Measurements from ENCODE around the gene VIPR2.

Gene VIPR2

DNA sequence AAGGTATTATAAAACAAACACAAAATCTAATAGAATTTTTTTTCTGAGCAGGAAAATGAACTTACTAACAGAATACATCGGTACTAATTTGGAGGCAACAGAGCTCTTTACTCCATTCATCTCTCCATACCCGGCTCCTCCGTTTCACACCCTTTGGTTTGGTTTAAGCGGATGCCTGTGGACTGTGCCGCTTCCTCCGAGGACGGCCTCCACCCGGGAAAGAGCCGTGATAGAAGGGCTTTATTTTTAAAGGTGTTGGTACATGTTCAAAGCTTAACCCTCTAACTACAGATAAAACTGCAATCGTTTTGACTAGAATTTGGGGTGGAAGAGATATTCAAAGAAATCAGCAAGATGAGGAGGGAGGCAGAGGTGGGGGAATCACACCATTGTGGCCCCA, 1.9 kb downstream of the VIPR2 start:
- Histone ChIP-seq H3K27me3 (ENCODE audit: control insufficient read depth, insufficient read depth, low read length) (peaks cover 28% of the 10 kb centered on the region), H3K4me1 (ENCODE audit: control insufficient read depth, insufficient read depth, low read length) (no peaks in the 10 kb centered on the region), H3K4me3 (ENCODE audit: low read length) (no peak overlapping the region), H3K9me3 (ENCODE audit: control insufficient read depth, low read length) (no peaks in the 10 kb centered on the region), H3K9ac (ENCODE audit: low read length) (no peak overlapping the region), H3K36me3 (ENCODE audit: control insufficient read depth, insufficient read depth, low read length) (no peaks in the 10 kb centered on the region)

GRCh38 chr7:159142199-159142598, 2.5 kb downstream of the VIPR2 start:
- Histone ChIP-seq H3K4me1 (ENCODE audit: control insufficient read depth, insufficient read depth, low read length) (no peaks in the 10 kb centered on the region), H3K4me3 (ENCODE audit: low read length) (no peak overlapping the region), H3K9ac (ENCODE audit: low read length) (no peak overlapping the region), H3K27me3 (ENCODE audit: control insufficient read depth, insufficient read depth, low read length) (peaks cover 28% of the 10 kb centered on the region), H3K9me3 (ENCODE audit: control insufficient read depth, low read length) (no peaks in the 10 kb centered on the region), H3K36me3 (ENCODE audit: control insufficient read depth, insufficient read depth, low read length) (no peaks in the 10 kb centered on the region)

- peaks cover 28% of the 10 kb centered on the region for H3K27me3 ChIP-seq (ENCODE audit: control insufficient read depth, insufficient read depth, low read length)
- H3K36me3 ChIP-seq (ENCODE audit: control insufficient read depth, insufficient read depth, low read length): no peaks in the 10 kb centered on the region
- no peak overlapping the region for H3K4me3 ChIP-seq (ENCODE audit: low read length)
- H3K4me1 ChIP-seq (ENCODE audit: control insufficient read depth, insufficient read depth, low read length): no peaks in the 10 kb centered on the region
- H3K9me3 ChIP-seq (ENCODE audit: control insufficient read depth, low read length): no peaks in the 10 kb centered on the region
- H3K9ac ChIP-seq (ENCODE audit: low read length): no peak overlapping the region
Measured at GRCh38 chr7:159141660-159142059, 3.0 kb downstream of the VIPR2 start.

GRCh38 chr7:159141167-159141566, 3.5 kb downstream of the VIPR2 start:
- H3K9me3 ChIP-seq (ENCODE audit: control insufficient read depth, low read length): no peaks in the 10 kb centered on the region
- no peaks in the 10 kb centered on the region for H3K4me1 ChIP-seq (ENCODE audit: control insufficient read depth, insufficient read depth, low read length)
- H3K9ac ChIP-seq (ENCODE audit: low read length): no peak overlapping the region
- no peaks in the 10 kb centered on the region for H3K36me3 ChIP-seq (ENCODE audit: control insufficient read depth, insufficient read depth, low read length)
- H3K4me3 ChIP-seq (ENCODE audit: low read length): no peak overlapping the region
- peaks cover 28% of the 10 kb centered on the region for H3K27me3 ChIP-seq (ENCODE audit: control insufficient read depth, insufficient read depth, low read length)

GRCh38 chr7:159140170-159140910, 4.3 kb downstream of the VIPR2 start:
- H3K9ac ChIP-seq (ENCODE audit: low read length): no peak overlapping the region
- H3K27me3 ChIP-seq (ENCODE audit: control insufficient read depth, insufficient read depth, low read length): peaks cover 19% of the 10 kb centered on the region

DNA sequence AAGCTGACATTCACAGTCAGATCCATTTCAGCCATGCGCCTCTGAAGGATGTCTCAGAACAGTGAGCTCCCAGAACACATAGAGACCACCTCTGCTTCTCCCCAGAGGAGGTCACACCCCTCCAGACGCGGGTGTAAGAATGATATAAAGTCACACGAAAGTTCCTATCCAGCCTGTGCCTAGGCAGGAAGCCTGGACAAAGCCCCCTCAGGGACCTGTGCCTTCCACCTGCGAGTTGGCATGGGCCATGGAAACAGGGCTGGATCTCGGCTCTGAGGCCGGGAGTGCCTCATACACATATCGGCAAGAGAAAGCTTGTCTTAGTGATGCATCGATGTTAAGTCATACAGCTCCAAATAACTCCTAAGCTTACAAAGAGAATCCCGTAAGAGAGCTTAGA, 5.0 kb downstream of the VIPR2 start:
- H3K9ac ChIP-seq (ENCODE audit: low read length): no peak overlapping the region
- H3K36me3 ChIP-seq (ENCODE audit: control insufficient read depth, insufficient read depth, low read length): no peaks in the 10 kb centered on the region
- peaks cover 17% of the 10 kb centered on the region for H3K27me3 ChIP-seq (ENCODE audit: control insufficient read depth, insufficient read depth, low read length)
- no peaks in the 10 kb centered on the region for H3K9me3 ChIP-seq (ENCODE audit: control insufficient read depth, low read length)
- no peaks in the 10 kb centered on the region for H3K4me1 ChIP-seq (ENCODE audit: control insufficient read depth, insufficient read depth, low read length)
- no peak overlapping the region for H3K4me3 ChIP-seq (ENCODE audit: low read length)

More at GRCh38 chr7:159140170-159140910, 4.3 kb downstream of the VIPR2 start:
- H3K4me1 ChIP-seq (ENCODE audit: control insufficient read depth, insufficient read depth, low read length): no peaks in the 10 kb centered on the region
- no peaks in the 10 kb centered on the region for H3K36me3 ChIP-seq (ENCODE audit: control insufficient read depth, insufficient read depth, low read length)
- no peak overlapping the region for H3K4me3 ChIP-seq (ENCODE audit: low read length)
- no peaks in the 10 kb centered on the region for H3K9me3 ChIP-seq (ENCODE audit: control insufficient read depth, low read length)

DNA sequence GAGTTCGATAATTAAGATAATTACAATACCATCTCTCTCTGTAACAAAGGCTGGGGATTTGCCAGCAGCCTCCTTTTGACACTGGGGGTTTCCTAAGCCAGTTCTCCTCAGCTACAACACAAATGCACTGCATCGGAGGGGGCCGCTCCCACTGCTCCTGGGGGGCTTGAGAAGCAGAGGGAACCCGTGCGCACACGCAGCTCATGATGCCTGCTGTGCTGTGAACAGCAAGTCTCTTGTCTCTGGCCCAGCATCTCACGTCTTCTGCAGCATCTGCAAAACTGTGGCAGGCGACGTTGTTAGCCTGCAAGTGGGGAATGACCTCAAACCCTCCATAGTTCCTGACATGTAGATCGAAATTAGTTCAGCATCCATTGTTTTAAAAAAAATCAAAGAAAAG, 5.5 kb downstream of the VIPR2 start:
- Histone ChIP-seq H3K36me3 (ENCODE audit: control insufficient read depth, insufficient read depth, low read length) (no peaks in the 10 kb centered on the region), H3K4me1 (ENCODE audit: control insufficient read depth, insufficient read depth, low read length) (no peaks in the 10 kb centered on the region), H3K4me3 (ENCODE audit: low read length) (no peak overlapping the region), H3K9ac (ENCODE audit: low read length) (no peak overlapping the region), H3K27me3 (ENCODE audit: control insufficient read depth, insufficient read depth, low read length) (peaks cover 15% of the 10 kb centered on the region), H3K9me3 (ENCODE audit: control insufficient read depth, low read length) (no peaks in the 10 kb centered on the region)

DNA sequence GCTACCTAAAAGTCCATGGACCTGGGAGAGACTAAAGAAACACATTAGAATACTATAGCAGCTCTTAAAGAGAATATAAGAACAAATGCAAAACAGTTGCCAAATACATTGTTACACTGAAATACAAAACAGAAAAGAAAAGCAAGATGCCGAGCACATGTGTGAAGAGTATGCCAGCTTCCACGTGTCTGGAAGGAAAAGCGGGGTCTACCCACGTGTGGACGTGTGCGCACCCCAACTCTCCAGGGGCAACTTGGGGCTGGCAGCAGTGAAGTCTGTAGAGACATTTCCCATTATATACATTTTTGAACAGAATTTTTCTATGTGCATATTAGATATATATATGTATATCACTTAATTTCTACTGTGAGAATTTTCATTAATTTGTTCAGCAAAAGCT, 6.2 kb downstream of the VIPR2 start:
- Histone ChIP-seq H3K4me1 (ENCODE audit: control insufficient read depth, insufficient read depth, low read length) (no peaks in the 10 kb centered on the region), H3K36me3 (ENCODE audit: control insufficient read depth, insufficient read depth, low read length) (no peaks in the 10 kb centered on the region), H3K9me3 (ENCODE audit: control insufficient read depth, low read length) (no peaks in the 10 kb centered on the region), H3K27me3 (ENCODE audit: control insufficient read depth, insufficient read depth, low read length) (peaks cover 8% of the 10 kb centered on the region), H3K9ac (ENCODE audit: low read length) (no peak overlapping the region), H3K4me3 (ENCODE audit: low read length) (no peak overlapping the region)

DNA sequence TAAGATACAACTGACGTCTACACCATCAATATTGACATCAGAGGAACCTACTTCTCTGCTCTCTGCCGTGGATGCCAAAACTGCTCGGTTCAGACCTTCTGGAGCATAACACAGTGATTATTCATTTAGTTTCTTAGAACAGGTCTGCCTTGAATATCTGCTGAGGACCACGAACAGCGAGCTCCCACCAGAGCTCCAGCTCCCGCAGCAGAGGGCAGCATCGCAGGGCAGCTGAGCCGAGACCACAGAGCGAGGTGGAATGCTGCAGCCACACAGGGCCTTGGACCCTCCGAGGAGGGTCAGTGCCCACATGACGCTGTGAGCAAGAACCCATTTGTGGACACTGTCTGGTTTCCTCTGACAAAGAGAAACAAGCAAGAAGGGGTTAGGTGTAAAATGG, 6.8 kb downstream of the VIPR2 start:
- no peak overlapping the region for H3K9ac ChIP-seq (ENCODE audit: low read length)
- no peaks in the 10 kb centered on the region for H3K9me3 ChIP-seq (ENCODE audit: control insufficient read depth, low read length)
- H3K4me3 ChIP-seq (ENCODE audit: low read length): no peak overlapping the region
- no peaks in the 10 kb centered on the region for H3K4me1 ChIP-seq (ENCODE audit: control insufficient read depth, insufficient read depth, low read length)
- H3K36me3 ChIP-seq (ENCODE audit: control insufficient read depth, insufficient read depth, low read length): no peaks in the 10 kb centered on the region
- peaks cover 2% of the 10 kb centered on the region for H3K27me3 ChIP-seq (ENCODE audit: control insufficient read depth, insufficient read depth, low read length)

DNA sequence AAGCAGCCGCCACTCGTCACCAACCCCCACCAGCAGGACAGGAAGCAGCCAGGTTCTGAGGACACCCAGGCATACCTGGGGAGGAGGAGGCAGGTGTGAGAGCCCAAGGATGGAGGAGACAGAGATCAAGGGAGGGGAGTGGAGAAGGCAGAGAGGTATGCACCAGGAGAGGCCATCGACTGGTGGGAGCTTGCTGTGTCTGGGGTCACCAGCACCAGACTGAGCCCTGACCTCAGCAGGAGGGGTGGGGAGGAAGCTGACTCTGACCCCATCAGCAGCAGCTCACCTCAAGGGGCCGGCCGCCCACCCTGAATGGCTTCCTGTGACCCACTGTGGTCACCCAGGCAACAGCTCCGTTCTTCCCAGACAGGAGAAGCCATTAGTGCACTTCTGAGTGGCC, 7.8 kb downstream of the VIPR2 start:
- no peaks in the 10 kb centered on the region for H3K36me3 ChIP-seq (ENCODE audit: control insufficient read depth, insufficient read depth, low read length)

DNA sequence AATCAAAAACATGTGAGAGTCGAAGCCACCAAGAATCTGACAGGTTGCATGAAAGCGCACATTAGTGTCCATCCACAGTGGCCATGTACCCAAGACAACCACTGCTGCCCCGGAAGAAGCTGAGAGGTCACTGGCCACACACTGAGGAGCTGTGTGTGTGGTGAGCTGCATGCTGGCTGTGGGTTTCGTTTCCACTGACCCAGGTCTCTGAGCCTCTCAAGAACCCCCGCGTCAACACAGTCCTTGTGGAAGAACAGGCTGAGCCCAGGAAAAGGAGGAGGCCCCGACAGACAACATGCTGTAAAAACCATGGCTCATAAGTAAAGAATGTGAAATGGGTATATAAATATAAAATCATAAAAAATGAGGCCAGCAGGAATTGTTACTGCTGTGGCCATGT, 8.2 kb downstream of the VIPR2 start:
- Histone ChIP-seq H3K36me3 (ENCODE audit: control insufficient read depth, insufficient read depth, low read length) (no peaks in the 10 kb centered on the region), H3K4me1 (ENCODE audit: control insufficient read depth, insufficient read depth, low read length) (no peaks in the 10 kb centered on the region), H3K4me3 (ENCODE audit: low read length) (no peak overlapping the region), H3K9ac (ENCODE audit: low read length) (no peak overlapping the region), H3K9me3 (ENCODE audit: control insufficient read depth, low read length) (no peaks in the 10 kb centered on the region), H3K27me3 (ENCODE audit: control insufficient read depth, insufficient read depth, low read length) (no peaks in the 10 kb centered on the region)

More for the DNA sequence above, 7.8 kb downstream of the VIPR2 start:
- Histone ChIP-seq H3K9ac (ENCODE audit: low read length) (no peak overlapping the region), H3K4me1 (ENCODE audit: control insufficient read depth, insufficient read depth, low read length) (no peaks in the 10 kb centered on the region), H3K4me3 (ENCODE audit: low read length) (no peak overlapping the region), H3K27me3 (ENCODE audit: control insufficient read depth, insufficient read depth, low read length) (no peaks in the 10 kb centered on the region), H3K9me3 (ENCODE audit: control insufficient read depth, low read length) (no peaks in the 10 kb centered on the region)

GRCh38 chr7:159136013-159136412, 8.7 kb downstream of the VIPR2 start:
- Histone ChIP-seq H3K9me3 (ENCODE audit: control insufficient read depth, low read length) (no peaks in the 10 kb centered on the region), H3K4me3 (ENCODE audit: low read length) (no peak overlapping the region), H3K4me1 (ENCODE audit: control insufficient read depth, insufficient read depth, low read length) (no peaks in the 10 kb centered on the region), H3K36me3 (ENCODE audit: control insufficient read depth, insufficient read depth, low read length) (no peaks in the 10 kb centered on the region), H3K27me3 (ENCODE audit: control insufficient read depth, insufficient read depth, low read length) (no peaks in the 10 kb centered on the region), H3K9ac (ENCODE audit: low read length) (no peak overlapping the region)

All from mucosa of stomach (tissue), 1 donor.